ENCODE results near the gene CD9. TPM values are rescaled to one million over a fixed set of nuclear protein-coding genes. Genes with fewer than 3 reads are reported as not detected.
A peak's percentile ranks its signal among the peaks of the same experiment; 100 is the strongest.

CD9 gene
- total RNA-seq, 1 experiment from 2014 or later, result 164 TPM

GRCh38 chr12:6275928-6276887 lies 76.0 kb downstream of the CD9 start:
- DNase-seq (ENCODE audit: low spot score), result no peak

GRCh38 chr12:6276956-6277620 lies 76.9 kb downstream of the CD9 start:
- peak; percentile 82 for DNase-seq (ENCODE audit: low spot score)

GRCh38 chr12:6277982-6278438 lies 77.8 kb downstream of the CD9 start:
- peak; percentile 82 for DNase-seq (ENCODE audit: low spot score)

GRCh38 chr12:6278439-6279255 lies 78.4 kb downstream of the CD9 start:
- peak; percentile 94 for DNase-seq (ENCODE audit: low spot score)

- DNase-seq (ENCODE audit: low spot score), result no peak
Measured at GRCh38 chr12:6279256-6279628, 79.0 kb downstream of the CD9 start.

- DNase-seq (ENCODE audit: low spot score), result no peak
Measured at GRCh38 chr12:6279631-6280030, 79.4 kb downstream of the CD9 start.

GRCh38 chr12:6280053-6280469 lies 79.9 kb downstream of the CD9 start:
- peak; percentile 95 for DNase-seq (ENCODE audit: low spot score)

GRCh38 chr12:6280672-6281071 lies 80.5 kb downstream of the CD9 start:
- no peak for DNase-seq (ENCODE audit: low spot score)

- DNase-seq (ENCODE audit: low spot score), result no peak
Measured at GRCh38 chr12:6281081-6281809, 81.0 kb downstream of the CD9 start.

- DNase-seq (ENCODE audit: low spot score), result no peak
Measured at GRCh38 chr12:6282453-6282840, 82.2 kb downstream of the CD9 start.

GRCh38 chr12:6284273-6284672 lies 84.1 kb downstream of the CD9 start:
- no peak for DNase-seq (ENCODE audit: low spot score)

- peak; percentile 89 for DNase-seq (ENCODE audit: low spot score)
Measured at GRCh38 chr12:6285063-6285477, 84.9 kb downstream of the CD9 start.

GRCh38 chr12:6285532-6286306 lies 85.5 kb downstream of the CD9 start:
- no peak for DNase-seq (ENCODE audit: low spot score)

Small RNAs within 50 kb of the gene (small RNA-seq; reads per million reads assigned to genes)
- gene ATP5MFP5 (not detected), gene RF00019 (not detected)

Other genes with a start within 250 kb of the CD9 start
- under 0.01 TPM in 1 of 2 replicates, not detected in the other for gene VWF, start 75.7 kb upstream of the CD9 start, total RNA-seq (2014; rRNA removed; shearing (Covaris generic))
- gene PLEKHG6, start 110.3 kb downstream of the CD9 start, total RNA-seq (2014; rRNA removed; shearing (Covaris generic)), result 90.1 and 94.8 TPM in 2 replicates
- gene TNFRSF1A, start 141.7 kb downstream of the CD9 start, total RNA-seq (2014; rRNA removed; shearing (Covaris generic)), result 91.9 and 94.5 TPM in 2 replicates
- gene SCNN1A, start 175.2 kb downstream of the CD9 start, total RNA-seq (2014; rRNA removed; shearing (Covaris generic)), result 161 and 221 TPM in 2 replicates
- gene LTBR, start 183.8 kb downstream of the CD9 start, total RNA-seq (2014; rRNA removed; shearing (Covaris generic)), result 176 and 234 TPM in 2 replicates
- 0.23 TPM in 1 of 2 replicates, not detected in the other for gene CD27, start 244.6 kb downstream of the CD9 start, total RNA-seq (2014; rRNA removed; shearing (Covaris generic))

Data from HT-29 (cell line).